ENCODE results near the gene HLCS.

HLCS gene

DNA sequence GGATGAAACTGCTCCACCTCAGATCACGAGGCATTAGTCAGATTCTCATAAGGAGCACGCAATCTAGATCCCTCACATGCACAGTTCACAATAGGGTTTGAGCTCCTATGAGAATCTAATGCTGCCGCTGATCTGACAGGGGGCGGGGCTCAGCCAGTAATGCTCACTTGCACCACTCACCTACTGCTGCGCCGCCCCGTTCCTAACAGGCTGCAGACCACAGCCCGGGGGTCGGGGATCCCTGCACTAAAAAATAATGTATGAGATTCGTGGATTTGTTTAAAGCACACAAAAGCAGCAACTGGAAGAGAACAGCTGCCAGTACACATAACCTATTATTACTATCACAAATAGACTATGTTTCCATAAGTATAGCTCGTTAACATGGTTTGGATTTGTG, 72.9 kb downstream of the HLCS start:
- H3K27ac ChIP-seq (ENCODE audit: low read length) = no peak overlapping the region
- no peak overlapping the region for H2AFZ ChIP-seq (ENCODE audit: low read length)
- no peak overlapping the region for H3K9ac ChIP-seq (ENCODE audit: low read length)
- H3K4me3 ChIP-seq (ENCODE audit: low read length) = no peak overlapping the region
- no peaks in the 10 kb centered on the region; the same call in 1 of the 2 replicates for H3K36me3 ChIP-seq (replicated peaks; ENCODE audit: insufficient read depth, low read length)
- TF ChIP-seq CTCF (IDR thresholded peaks at IDR 0.05; ENCODE audit: low read length) (no peak), EZH2 (optimal IDR thresholded peaks at IDR 0.05; ENCODE audit: low read depth, low read length) (no peak), EZH2phosphoT487 (IDR thresholded peaks at IDR 0.05; ENCODE audit: low read length) (no peak)
- no peaks in the 10 kb centered on the region for H3K4me1 ChIP-seq (ENCODE audit: low read length)
- H3K9me3 ChIP-seq (replicated peaks; ENCODE audit: insufficient read depth, low read length) = no peaks in the 10 kb centered on the region
- H3K27me3 ChIP-seq (replicated peaks; ENCODE audit: insufficient read depth, low read length) = no peaks in the 10 kb centered on the region
- H3K4me2 ChIP-seq (ENCODE audit: low read depth, low read length) = no peak overlapping the region
- no peaks in the 10 kb centered on the region for H3F3A ChIP-seq (ENCODE audit: insufficient read depth, low read length)
- H3K79me2 ChIP-seq (ENCODE audit: low read length) = no peaks in the 10 kb centered on the region
- no peaks in the 10 kb centered on the region for H3K9me2 ChIP-seq (replicated peaks; ENCODE audit: insufficient read depth, low read length)
- no peak for DNase-seq
- no peaks in the 10 kb centered on the region for H4K20me1 ChIP-seq (ENCODE audit: insufficient read depth, low read length)

DNA sequence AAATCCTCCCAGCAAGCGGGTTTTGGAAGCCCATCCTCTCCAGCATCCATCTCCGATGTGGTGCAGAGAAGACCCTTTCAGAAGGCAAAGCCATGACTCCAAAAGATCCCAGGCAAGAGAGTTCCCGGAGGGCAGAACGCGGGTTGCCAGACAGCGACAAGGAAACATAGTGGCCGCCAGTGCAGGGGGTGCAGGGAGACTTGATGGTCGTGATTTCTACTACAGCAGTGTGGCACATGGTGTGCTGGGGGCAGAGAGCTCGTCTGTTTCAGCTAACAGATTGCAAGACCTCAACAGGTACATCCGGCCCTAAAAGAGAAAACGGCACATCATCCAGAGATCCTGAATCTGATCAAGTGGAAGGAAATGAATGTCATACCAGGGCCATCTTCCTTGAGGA, 74.3 kb downstream of the HLCS start:
- Histone ChIP-seq H3K9ac (ENCODE audit: low read length) (no peak overlapping the region), H3K4me2 (ENCODE audit: low read depth, low read length) (no peak overlapping the region), H3K4me3 (ENCODE audit: low read length) (no peak overlapping the region), H3K79me2 (ENCODE audit: low read length) (no peaks in the 10 kb centered on the region), H4K20me1 (ENCODE audit: insufficient read depth, low read length) (no peaks in the 10 kb centered on the region), H3K27ac (ENCODE audit: low read length) (no peak overlapping the region), H3F3A (ENCODE audit: insufficient read depth, low read length) (no peaks in the 10 kb centered on the region), H2AFZ (ENCODE audit: low read length) (no peak overlapping the region), H3K9me2 (replicated peaks; ENCODE audit: insufficient read depth, low read length) (no peaks in the 10 kb centered on the region), H3K36me3 (replicated peaks; ENCODE audit: insufficient read depth, low read length) (no peaks in the 10 kb centered on the region; the same call in 1 of the 2 replicates), H3K4me1 (ENCODE audit: low read length) (no peaks in the 10 kb centered on the region), H3K27me3 (replicated peaks; ENCODE audit: insufficient read depth, low read length) (no peaks in the 10 kb centered on the region), H3K9me3 (replicated peaks; ENCODE audit: insufficient read depth, low read length) (no peaks in the 10 kb centered on the region)
- no peak for DNase-seq
- TF ChIP-seq EZH2 (optimal IDR thresholded peaks at IDR 0.05; ENCODE audit: low read depth, low read length) (no peak), CTCF (IDR thresholded peaks at IDR 0.05; ENCODE audit: low read length) (no peak), EZH2phosphoT487 (IDR thresholded peaks at IDR 0.05; ENCODE audit: low read length) (no peak)

- Histone ChIP-seq H3K27ac (ENCODE audit: low read length) (no peak overlapping the region), H4K20me1 (ENCODE audit: insufficient read depth, low read length) (no peaks in the 10 kb centered on the region), H3F3A (ENCODE audit: insufficient read depth, low read length) (no peaks in the 10 kb centered on the region), H3K4me2 (ENCODE audit: low read depth, low read length) (no peak overlapping the region), H3K36me3 (replicated peaks; ENCODE audit: insufficient read depth, low read length) (no peaks in the 10 kb centered on the region; the same call in 1 of the 2 replicates), H3K27me3 (replicated peaks; ENCODE audit: insufficient read depth, low read length) (no peaks in the 10 kb centered on the region), H3K4me3 (ENCODE audit: low read length) (no peak overlapping the region), H3K9ac (ENCODE audit: low read length) (no peak overlapping the region), H3K9me3 (replicated peaks; ENCODE audit: insufficient read depth, low read length) (no peaks in the 10 kb centered on the region), H3K79me2 (ENCODE audit: low read length) (no peaks in the 10 kb centered on the region), H3K9me2 (replicated peaks; ENCODE audit: insufficient read depth, low read length) (no peaks in the 10 kb centered on the region), H2AFZ (ENCODE audit: low read length) (no peak overlapping the region), H3K4me1 (ENCODE audit: low read length) (no peaks in the 10 kb centered on the region)
- TF ChIP-seq CTCF (IDR thresholded peaks at IDR 0.05; ENCODE audit: low read length) (no peak), EZH2 (optimal IDR thresholded peaks at IDR 0.05; ENCODE audit: low read depth, low read length) (no peak), EZH2phosphoT487 (IDR thresholded peaks at IDR 0.05; ENCODE audit: low read length) (no peak)
- DNase-seq = no peak
Measured at GRCh38 chr21:36891692-36892091, 74.8 kb downstream of the HLCS start.
